Calu3 (cell line): Measurements from ENCODE around the gene CAMK1D. TPM values are rescaled to one million over a fixed set of nuclear protein-coding genes. Genes with fewer than 3 reads are reported as not detected.
"Not testable (repeated sequence)": the region's sequence is repeated elsewhere in the genome, so short reads cannot be mapped to it uniquely, and the experiment has no call there.

Source experiments
- BruUV-seq: library from RNA; stranded (reverse); fragments of 400-500 nt; replicated peaks from 2 replicates; lab custom pipeline; 2021; lab: Mats Ljungman, UMichigan
- CTCF ChIA-PET: fragments of 300-600 bp; sonication (Branson Sonifier 250); formaldehyde crosslinking; loops from one replicate; lab custom pipeline; 2022; ENCODE audit warnings: antibody characterized with exemption; lab: Charles Lee
- DNase-seq: peaks from one replicate; pipeline ENCODE4 v3.0.0; 2022
- H3K27ac Mint-ChIP-seq: one replicate; pipeline ENCODE4 v1.8.0; 2022; ENCODE audit warnings: mixed read lengths; ENCODE audit not compliant: unreplicated experiment
- H3K27me3 Mint-ChIP-seq: one replicate; pipeline ENCODE4 v1.8.0; 2022; ENCODE audit warnings: mixed read lengths; ENCODE audit not compliant: unreplicated experiment
- H3K36me3 Mint-ChIP-seq: one replicate; pipeline ENCODE4 v1.8.0; 2022; ENCODE audit warnings: mild to moderate bottlenecking, moderate library complexity, mixed read lengths; ENCODE audit not compliant: insufficient read depth, unreplicated experiment
- H3K4me1 Mint-ChIP-seq: one replicate; pipeline ENCODE4 v1.8.0; 2022; ENCODE audit warnings: mild to moderate bottlenecking, low read depth, mixed read lengths; ENCODE audit not compliant: unreplicated experiment
- H3K4me3 Mint-ChIP-seq: one replicate; pipeline ENCODE4 v1.8.0; 2022; ENCODE audit warnings: mild to moderate bottlenecking, low read depth, moderate library complexity, mixed read lengths; ENCODE audit not compliant: unreplicated experiment
- H3K9me3 Mint-ChIP-seq: one replicate; pipeline ENCODE4 v1.8.0; 2022; ENCODE audit warnings: low read depth, mixed read lengths; ENCODE audit not compliant: unreplicated experiment
- intact Hi-C: fragments of 100-400 bp; cut with micrococcal nuclease; formaldehyde crosslinking; loops from one replicate; pipeline ENCODE4 v1.10.0; 2022; ENCODE audit not compliant: unreplicated experiment
- total RNA-seq: library from RNA; stranded (reverse); gene quantifications from 2 replicates; pipeline ENCODE4 v1.2.3, GENCODE V29; 2022
- TF ChIP-seq, protein P1 (sequence below): fragments of 200-600 bp; IDR thresholded peaks from one replicate; pipeline ENCODE4 v1.8.0; 2022; ENCODE audit warnings: antibody characterized with exemption; ENCODE audit not compliant: unreplicated experiment

CAMK1D gene
- total RNA-seq, 1 experiment from 2014 or later: 2.6 TPM

DNA sequence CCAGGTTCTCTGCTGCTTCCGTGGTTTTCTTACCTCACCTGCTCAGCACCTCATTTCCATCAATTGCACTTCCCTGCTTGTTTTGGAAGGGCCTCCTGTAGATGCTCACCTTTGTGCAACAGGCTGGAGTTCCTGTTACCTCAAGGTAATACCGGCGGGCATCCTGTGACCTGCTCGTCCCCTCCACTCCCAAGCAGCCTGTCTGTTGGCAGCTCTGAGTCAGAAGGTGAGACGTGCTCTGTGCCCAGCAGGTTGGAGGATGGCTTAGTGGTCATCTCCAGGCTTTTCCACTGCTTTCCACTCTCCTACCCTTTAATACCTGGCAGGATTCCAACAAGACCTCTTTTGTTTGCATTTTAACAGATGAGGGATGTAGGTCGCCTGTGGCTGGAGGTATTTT, 86.0 kb downstream of the CAMK1D start:
- TF ChIP-seq, protein P1, sequence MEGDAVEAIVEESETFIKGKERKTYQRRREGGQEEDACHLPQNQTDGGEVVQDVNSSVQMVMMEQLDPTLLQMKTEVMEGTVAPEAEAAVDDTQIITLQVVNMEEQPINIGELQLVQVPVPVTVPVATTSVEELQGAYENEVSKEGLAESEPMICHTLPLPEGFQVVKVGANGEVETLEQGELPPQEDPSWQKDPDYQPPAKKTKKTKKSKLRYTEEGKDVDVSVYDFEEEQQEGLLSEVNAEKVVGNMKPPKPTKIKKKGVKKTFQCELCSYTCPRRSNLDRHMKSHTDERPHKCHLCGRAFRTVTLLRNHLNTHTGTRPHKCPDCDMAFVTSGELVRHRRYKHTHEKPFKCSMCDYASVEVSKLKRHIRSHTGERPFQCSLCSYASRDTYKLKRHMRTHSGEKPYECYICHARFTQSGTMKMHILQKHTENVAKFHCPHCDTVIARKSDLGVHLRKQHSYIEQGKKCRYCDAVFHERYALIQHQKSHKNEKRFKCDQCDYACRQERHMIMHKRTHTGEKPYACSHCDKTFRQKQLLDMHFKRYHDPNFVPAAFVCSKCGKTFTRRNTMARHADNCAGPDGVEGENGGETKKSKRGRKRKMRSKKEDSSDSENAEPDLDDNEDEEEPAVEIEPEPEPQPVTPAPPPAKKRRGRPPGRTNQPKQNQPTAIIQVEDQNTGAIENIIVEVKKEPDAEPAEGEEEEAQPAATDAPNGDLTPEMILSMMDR: no peak

DNA sequence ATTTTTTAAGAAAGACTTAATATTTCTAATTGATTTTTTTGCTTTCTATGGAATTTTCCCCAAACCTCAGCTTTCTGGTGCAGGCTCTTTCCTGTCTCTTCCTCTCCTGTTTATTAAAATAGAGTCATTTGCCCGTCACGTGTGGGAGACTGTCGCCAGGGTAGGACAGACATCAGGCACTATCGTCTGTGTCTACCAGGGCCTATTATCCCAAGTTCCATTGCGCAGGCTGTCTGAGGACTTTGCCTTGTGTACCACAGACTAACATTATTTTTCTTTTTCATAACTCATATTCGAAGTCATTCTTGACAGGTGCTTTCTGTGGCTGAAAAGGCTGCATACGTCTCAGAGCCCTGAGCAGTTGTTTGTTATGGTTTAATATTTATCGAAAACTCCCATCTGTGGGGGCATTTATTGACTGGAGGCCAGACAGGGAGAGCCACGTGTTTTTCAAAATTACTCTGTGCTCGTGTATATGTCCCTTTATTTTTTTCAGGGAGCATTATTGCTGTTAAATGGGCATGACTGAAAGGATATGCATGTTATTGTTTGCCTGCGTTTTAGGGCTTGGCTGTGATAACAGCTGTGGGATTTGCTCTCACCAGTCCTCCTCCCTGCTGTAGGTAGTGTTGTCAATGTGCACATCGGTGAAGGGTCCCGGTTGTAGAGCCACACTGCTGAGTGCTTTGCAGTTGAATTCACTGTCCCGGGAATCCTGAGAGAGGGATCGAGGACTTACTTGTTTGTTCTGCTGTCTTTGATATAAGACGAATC, 89.8 kb downstream of the CAMK1D start:
- TF ChIP-seq, protein P1: no peak
- Mint-ChIP-seq H3K27ac (no peak overlapping the region), H3K9me3 (peaks cover 2% of the 10 kb centered on the region), H3K4me1 (no peaks in the 10 kb centered on the region), H3K27me3 (peaks cover 75% of the 10 kb centered on the region), H3K4me3 (no peak overlapping the region), H3K36me3 (no peaks in the 10 kb centered on the region)
- intact Hi-C loops: no loop called here
- DNase-seq: no peak
- CTCF ChIA-PET: no interaction called here
- BruUV-seq: no TSS peak

More for the DNA sequence above, 86.0 kb downstream of the CAMK1D start:
- Mint-ChIP-seq H3K4me1 (no peaks in the 10 kb centered on the region), H3K9me3 (peaks cover 6% of the 10 kb centered on the region), H3K4me3 (no peak overlapping the region), H3K36me3 (no peaks in the 10 kb centered on the region), H3K27ac (no peak overlapping the region), H3K27me3 (peaks cover 96% of the 10 kb centered on the region)
- CTCF ChIA-PET: interaction anchor here (0.6 kb wide), 1 partner anchor 22 kb away, joined by 3 read pairs; no protein-coding TSS in a partner anchor
- no TSS peak for BruUV-seq
- no peak for DNase-seq
- intact Hi-C loops: no loop called here

DNA sequence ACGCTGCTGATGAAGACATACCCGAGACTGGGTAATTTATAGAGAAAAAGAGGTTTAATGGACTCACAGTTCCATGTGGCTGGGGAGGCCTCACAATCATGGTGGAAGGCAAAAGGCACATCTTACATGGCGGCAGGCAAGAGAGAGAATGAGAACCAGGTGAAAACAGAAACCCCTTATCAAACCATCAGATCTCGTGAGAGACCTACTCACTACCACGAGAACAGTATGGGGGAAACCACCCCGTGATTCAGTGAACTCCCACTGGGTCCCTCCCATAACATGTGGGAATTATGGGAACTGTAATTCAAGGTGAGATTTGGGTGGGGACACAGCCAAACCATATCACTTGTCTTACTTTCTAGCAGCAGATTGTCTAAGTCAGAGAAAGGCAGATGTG, 90.4 kb downstream of the CAMK1D start:
- intact Hi-C loops, BruUV-seq, H3K27ac Mint-ChIP-seq, DNase-seq, H3K9me3 Mint-ChIP-seq, CTCF ChIA-PET, H3K4me1 Mint-ChIP-seq, H3K4me3 Mint-ChIP-seq, H3K36me3 Mint-ChIP-seq: not testable (repeated sequence)
- peaks cover 71% of the 10 kb centered on the region for H3K27me3 Mint-ChIP-seq

DNA sequence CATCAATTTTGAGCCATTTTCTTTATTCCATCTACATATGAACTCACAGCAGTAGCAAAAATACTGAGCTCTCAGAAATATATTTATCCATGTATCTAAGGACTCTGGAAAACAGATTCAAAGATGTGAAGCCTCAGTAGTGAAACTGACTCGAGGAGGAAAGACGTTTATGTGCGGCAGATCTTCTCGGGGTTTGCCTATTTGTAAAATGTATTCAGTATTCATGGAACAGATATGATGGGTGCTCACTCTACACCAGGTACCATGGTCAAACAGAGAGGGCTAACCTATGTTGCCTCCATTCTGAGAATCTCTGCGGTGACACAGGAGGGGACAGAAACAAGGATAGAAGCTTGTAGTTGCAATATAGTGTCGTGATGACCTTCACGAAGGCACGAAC, 93.7 kb downstream of the CAMK1D start:
- Mint-ChIP-seq H3K36me3 (no peaks in the 10 kb centered on the region), H3K27me3 (peaks cover 43% of the 10 kb centered on the region), H3K27ac (no peak overlapping the region), H3K9me3 (peaks cover 2% of the 10 kb centered on the region), H3K4me3 (no peak overlapping the region), H3K4me1 (no peaks in the 10 kb centered on the region)
- BruUV-seq: no TSS peak
- TF ChIP-seq, protein P1: no peak
- CTCF ChIA-PET: no interaction called here
- intact Hi-C loops: no loop called here
- DNase-seq: no peak
